Cortex of kidney (tissue), 1 donor: Measurements from ENCODE around the gene MFAP1.
"Not testable (repeated sequence)": the region's sequence is repeated elsewhere in the genome, so short reads cannot be mapped to it uniquely, and the experiment has no call there.

Experiments used
- DNase-seq: peaks from one replicate; lab custom pipeline; 2025; lab: John Stamatoyannopoulos, UW

Gene MFAP1, protein sequence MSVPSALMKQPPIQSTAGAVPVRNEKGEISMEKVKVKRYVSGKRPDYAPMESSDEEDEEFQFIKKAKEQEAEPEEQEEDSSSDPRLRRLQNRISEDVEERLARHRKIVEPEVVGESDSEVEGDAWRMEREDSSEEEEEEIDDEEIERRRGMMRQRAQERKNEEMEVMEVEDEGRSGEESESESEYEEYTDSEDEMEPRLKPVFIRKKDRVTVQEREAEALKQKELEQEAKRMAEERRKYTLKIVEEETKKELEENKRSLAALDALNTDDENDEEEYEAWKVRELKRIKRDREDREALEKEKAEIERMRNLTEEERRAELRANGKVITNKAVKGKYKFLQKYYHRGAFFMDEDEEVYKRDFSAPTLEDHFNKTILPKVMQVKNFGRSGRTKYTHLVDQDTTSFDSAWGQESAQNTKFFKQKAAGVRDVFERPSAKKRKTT

DNA sequence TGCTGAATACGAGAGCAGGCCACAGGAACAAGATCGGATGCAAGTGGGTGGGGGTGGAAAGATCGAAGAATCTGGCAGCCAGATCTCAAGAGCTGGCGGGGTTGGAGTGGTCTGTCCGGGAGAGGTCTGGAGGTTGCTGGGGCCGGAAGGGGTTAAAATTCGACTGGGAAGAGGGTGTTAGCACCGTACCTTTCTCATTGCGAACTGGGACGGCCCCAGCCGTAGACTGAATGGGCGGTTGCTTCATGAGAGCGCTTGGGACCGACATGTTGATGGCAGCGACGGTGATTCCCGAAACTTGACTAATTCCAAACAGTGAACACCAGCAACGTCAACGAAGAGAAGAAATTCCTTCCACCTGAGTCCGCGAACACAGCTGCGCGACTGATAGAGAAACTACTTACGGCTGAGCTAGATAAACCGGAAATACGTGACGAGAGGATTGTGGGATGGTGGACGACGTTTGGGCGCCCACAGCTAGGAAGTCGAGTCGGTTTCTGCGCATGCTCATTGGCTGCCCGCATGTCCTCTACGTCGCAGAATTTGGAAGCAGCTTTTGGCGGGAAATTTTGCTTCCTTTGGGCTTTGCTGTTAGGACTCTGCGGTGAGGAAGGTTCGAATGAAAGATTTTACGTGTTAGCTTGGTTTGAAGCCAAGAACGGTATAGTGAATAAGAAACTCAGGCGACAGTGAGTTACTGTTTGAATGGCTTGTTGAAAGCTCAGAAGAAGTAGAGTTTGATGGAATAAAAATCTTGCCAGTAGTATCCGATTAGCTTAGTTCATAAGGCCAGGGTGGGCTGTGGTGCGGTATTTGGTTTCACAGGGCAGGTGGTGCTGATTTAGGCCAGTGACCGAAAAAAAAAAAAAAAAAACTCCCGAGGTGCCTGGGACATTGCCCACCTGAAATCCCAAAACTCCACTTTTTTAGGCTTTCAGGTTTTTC lies at the start of gene MFAP1:
TSS of gene MFAP1 (minus strand) at position 389 of the 945 bp plus-strand sequence. CDS start at position 268, 121 bp downstream.
- DNase-seq = no peak

DNA sequence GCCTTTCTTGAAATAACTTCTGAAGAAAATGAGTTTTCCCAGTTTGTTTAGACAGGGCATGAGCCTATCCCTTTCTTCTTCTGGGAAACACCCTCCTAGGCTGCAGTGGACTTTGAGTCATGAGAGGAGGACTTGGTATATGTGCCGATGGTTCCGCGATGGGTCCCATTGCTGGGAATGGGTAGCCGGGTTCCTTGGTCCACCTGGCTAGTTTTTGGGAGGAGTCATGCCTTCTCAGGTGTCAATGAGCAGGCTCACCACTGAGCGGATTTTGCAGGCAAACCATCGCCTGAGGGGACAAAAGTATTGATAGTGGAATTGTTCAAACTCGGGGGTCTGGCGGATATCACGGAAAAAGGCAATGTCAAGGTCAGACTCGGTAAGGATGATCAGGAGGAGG lies 49.2 kb upstream of the MFAP1 start:
- DNase-seq = no peak

DNA sequence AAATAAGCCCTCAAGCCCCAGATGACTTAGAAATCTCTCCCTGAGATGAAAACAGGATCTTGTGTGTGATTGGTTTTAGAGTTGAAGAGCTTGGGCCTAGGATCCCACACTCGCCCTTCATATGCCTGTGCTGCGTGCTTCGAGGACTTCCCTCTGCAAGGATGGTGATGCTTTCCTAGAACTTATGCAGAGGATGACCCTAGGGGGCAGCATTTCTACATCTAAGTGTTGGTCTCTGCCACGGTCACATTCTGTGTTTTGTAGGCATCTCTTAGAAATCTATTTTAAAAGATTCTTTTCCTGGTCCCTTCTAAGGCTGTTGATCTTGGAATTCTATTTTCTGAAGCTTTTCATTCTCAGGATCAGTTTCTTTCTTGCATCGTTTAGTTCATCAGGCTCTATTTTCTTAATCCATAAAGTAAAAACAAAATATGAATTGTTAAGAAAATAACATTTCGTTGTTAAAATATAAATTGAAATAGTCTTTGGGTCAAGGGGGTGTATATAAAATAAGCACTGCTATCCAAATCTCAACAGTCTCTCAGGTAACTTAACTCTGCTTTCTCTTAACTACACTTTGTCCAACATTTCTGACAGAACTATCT lies 48.0 kb upstream of the MFAP1 start:
- no peak for DNase-seq

DNA sequence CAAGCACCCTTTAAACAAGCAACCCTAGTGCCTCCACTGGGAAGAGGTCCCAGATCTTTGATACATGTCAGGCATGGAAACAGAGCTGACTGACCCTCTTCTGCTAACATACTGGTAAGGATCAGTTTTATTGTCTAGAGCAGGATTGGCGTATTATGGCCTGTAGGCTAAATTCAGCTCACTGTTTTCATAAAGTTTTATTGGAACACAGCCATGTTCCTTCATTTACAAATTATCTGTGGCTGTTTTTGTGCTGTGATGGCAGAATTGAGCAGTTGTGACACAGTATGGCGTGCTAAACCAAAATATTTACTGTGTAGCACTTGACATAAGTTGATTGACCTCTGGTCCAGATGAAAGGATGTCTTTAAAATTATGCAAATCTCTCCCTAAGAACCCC lies 47.3 kb upstream of the MFAP1 start:
- DNase-seq = no peak

DNA sequence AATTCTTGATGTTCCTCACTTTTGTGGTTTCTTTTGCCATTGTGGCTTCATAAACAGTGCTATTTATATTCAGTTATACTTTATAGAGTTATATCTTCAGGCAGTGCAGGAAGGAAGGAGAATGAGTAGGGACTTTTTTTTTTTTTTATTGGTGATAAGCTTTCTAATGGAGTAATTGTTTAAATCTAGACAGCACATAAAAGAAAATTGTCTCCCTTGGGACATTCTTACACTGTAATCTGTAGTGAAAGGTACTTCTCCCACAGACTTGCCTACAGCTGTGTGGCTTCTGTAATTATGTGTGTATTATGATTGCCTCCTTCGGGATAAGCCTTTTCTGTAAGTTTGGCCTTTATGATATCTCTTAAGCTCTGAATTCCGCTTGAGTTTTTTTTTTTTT lies 43.9 kb upstream of the MFAP1 start:
- DNase-seq = no peak

DNA sequence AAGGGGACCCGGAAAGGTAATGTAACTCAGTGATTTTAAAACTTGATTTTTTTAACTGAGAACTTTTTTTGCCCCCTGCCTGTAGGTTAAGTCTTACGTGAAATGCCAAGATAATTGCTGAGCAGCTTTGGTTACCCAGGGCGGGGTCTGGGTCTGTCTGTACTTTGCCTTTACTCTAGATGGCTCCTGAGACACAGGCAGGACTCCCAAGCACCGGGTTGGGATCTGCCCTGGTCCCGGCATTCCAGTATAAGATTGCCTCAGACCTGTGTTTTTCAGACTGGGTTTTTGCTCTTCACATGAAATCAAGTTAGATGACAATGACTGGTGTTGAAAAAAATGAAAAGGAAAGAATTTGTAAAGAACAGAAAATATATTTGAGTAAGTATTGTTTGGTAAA lies 42.6 kb upstream of the MFAP1 start:
- DNase-seq = no peak

DNA sequence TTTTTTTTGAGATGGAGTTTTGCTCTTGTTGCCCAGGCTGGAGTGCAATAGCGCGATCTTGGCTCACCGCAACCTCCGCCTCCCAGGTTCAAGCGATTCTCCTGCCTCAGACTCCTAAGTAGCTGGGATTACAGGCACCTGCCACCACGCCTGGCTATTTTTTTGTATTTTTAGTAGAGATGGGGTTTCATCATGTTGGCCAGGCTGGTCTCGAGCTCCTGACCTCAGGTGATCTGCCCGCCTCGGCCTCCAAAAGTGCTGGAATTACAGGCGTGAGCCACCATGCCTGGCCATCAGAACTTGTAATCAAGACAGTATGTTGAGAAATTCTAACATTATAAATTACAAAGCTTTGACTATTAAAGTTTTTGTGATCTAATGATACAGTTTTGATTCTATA lies 42.1 kb upstream of the MFAP1 start:
- not testable (repeated sequence) for DNase-seq

DNA sequence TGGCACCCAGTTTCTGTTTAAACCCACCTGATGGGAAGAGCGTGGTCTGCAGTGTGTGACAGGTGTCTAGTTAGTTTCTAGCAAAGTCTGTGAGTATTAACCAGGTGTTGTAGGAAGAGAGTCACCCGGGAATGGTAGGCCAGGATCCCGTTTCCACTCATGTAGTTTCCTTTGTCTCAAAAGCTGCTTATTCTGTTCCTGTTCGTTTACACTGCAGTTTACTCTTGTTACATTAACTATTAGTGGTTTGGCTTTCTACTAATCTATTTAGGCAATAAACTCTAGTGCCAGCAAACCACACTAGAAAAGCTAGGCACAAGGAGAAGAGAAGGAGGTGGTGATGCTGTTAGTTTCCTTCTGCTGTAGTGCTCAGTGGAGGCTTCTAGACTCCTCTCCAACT lies 35.1 kb upstream of the MFAP1 start:
- no peak for DNase-seq

DNA sequence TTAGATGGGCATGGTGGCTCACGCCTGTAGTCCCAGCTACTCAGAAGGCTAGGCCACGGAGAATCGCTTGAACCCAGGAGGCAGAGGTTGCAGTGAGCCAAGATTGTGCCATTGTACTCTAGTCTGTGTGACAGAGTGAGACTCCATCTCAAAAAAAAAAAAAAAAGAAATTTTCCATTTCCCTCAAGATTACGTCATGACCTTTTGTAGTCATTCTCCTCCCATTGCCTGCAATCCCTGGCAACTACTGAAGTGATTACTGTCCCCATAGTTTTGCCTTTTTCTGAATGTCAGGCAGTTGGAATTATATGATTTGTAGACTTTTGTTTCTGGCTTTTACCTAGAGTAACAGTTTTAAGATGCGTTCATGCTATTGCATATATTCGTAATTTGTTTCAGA lies 30.3 kb upstream of the MFAP1 start:
- no peak for DNase-seq

DNA sequence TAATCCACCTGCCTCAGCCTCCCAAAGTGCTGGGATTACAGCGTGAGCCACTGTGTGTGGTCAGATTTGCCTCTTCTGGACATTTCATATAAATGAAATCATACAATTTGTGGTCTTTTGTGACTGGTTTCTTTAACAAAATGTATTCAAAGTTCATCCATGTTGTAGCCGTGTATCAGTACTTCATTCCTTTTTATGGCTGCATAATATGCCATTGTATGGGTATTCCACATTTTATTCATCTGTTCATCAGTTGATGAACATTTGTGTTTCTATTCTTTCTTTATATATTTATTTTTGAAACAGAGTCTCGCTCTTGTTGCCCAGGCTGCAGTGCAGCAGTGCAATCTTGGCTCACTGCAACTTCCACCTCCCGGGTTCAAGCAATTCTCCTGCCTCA lies 28.1 kb upstream of the MFAP1 start:
- no peak for DNase-seq

DNA sequence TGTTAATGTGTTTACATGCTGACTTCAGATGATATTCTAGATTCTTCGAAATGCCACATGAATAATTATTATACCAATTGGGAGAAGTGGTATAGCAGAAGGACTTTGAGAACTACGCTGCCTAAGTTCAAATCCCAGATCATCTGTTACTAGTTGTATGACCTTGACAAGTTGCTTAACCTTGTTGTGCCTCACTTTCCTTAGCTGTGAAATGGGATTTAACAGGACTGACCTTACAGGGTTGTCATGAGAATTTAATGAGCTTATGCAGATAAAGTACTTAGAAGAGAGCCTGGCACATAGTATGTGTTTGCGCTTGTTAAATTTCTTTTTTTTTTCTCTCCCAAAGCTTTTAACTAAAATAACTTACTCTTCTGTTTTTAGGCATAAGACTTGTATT lies 26.8 kb upstream of the MFAP1 start:
- no peak for DNase-seq

DNA sequence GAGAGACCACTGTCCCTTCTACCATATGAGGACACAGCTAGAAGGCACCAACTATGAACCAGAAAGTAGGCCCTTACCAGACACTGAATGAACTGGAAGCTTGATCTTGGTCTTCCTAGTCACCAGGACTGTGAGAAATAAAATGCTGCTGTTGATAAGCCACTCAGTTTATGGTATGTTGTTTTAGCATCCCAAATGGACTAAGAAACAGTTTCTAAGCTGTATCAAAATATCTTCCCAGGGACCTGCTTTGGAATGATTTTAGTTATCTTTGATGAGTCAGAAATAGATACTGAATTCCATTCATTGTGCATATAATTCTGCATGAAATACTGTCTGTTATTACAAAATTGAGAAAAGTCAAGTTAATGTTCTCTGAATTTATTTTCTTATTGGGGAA lies 20.9 kb upstream of the MFAP1 start:
- DNase-seq = no peak

DNA sequence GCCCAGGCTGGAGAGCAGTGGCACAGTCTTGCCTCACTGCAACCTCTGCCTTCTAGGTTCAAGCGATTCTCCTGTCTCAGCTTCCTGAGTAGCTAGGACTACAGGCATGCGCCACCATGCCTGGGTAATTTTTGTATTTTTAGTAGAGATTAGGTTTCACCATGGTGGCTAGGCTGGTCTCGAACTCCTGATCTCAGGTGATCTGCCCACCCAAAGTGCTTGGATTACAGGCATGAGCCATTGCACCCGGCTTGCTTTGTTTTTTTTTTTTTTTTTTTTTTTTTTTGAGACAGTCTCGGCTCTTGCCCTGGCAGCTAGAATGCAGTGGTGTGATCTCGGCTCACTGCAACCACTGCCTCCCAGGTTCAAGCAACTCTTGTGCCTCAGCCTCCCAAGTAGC lies 8.0 kb upstream of the MFAP1 start:
- not testable (repeated sequence) for DNase-seq

DNA sequence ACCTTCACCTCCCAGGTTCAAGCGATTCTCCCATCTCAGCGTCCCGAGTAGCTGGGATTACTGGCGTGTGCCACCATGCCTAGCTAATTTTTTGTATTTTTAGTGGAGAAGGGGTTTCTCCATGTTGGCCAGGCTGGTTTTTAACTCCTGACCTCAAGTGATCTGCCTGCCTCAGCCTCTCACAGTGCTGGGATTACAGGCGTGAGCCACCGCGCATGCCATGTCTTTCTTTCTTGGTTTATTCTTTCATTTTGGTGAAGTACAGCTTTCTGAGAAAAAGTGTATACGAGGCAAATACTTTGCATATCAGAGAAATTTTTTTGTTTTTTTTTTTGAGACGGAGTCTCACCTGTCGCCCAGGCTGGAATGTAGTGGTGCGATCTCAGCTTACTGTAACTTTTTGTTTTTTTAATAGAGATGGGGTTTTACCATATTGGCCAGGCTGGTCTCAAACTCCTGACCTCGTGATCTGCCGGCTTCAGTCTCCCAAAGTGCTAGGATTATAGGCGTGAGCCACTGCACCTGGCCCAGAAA lies 7.1 kb upstream of the MFAP1 start:
- DNase-seq = not testable (repeated sequence)

DNA sequence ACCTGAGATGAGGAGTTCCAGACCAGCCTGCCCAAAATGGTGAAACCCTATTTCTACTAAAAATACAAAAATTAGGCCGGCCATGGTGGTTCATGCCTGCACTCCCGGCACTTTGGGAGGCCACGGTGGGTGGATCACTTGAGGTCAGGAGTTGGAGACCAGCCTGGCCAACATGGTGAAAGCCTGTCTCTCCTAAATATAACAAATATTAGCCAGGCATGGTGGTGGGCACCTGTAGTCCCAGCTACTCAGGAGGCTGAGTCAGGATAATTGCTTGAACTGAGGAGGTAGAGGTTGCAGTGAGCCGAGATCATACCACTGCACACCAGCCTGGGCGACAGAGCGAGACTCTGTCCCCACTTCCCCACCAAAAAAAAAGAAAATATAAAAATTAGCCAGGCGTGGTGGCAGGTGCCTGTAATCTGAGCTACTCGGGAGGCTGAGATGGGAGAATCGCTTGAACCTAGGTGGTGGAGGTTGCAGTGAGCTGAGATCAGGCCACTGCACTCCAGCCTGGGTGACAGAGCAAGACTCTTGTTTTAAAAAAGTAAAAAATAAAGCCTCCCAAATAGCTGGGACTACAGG lies 6.3 kb upstream of the MFAP1 start:
- DNase-seq = not testable (repeated sequence)

DNA sequence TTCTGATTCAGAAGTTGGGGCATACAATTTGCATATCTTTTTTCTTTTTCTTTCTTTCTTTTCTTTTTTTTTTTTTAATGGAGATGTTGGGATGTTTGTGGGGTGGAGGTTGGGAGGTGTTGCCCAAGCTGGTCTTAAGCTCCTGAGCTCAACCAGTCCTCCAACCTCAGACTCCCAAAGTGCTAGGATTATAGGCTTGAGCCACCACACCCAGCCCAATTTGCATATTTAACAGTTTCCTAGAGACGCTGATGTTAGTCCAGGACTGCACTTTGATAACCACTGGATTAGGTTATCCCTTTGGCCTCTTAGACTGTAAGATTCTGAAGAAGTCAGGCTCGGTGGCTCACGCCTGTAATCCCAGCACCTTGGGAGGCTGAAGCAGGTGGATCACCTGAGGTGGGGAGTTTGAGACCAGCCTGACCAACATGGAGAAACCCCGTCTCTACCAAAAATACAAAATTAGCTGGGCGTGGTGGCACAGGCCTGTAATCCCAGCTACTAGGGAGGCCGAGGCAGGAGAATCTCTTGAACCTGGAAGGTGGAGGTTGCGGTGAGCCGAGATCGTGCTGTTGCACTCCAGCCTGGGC lies 5.6 kb upstream of the MFAP1 start:
- not testable (repeated sequence) for DNase-seq

DNA sequence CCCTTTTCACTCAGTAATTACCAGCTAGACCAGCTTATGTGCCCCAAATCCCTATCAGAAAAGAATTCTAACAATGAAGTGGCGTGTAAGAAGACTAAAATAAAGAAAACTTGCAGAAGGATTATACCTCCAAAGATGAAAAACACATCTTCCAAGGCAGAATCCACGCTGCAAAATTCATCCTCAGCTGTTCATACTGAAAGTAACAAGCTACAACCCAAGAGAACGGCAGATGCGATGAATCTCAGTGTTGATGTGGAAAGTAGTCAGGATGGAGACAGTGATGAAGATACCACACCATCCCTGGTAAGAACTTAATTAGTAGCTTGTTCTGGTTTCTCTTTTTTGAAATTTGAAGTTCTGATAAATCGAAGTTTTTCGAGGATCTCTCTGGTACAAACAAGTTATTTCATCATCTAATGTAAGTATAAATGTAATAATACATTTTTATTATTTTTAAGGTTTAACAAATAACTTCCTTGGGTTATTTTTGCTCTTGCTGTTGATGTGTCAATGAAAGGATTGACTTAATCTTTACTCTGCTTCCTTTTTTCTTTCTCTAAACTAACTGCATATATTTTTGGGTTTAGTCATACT lies 3.7 kb upstream of the MFAP1 start:
- DNase-seq = no peak

DNA sequence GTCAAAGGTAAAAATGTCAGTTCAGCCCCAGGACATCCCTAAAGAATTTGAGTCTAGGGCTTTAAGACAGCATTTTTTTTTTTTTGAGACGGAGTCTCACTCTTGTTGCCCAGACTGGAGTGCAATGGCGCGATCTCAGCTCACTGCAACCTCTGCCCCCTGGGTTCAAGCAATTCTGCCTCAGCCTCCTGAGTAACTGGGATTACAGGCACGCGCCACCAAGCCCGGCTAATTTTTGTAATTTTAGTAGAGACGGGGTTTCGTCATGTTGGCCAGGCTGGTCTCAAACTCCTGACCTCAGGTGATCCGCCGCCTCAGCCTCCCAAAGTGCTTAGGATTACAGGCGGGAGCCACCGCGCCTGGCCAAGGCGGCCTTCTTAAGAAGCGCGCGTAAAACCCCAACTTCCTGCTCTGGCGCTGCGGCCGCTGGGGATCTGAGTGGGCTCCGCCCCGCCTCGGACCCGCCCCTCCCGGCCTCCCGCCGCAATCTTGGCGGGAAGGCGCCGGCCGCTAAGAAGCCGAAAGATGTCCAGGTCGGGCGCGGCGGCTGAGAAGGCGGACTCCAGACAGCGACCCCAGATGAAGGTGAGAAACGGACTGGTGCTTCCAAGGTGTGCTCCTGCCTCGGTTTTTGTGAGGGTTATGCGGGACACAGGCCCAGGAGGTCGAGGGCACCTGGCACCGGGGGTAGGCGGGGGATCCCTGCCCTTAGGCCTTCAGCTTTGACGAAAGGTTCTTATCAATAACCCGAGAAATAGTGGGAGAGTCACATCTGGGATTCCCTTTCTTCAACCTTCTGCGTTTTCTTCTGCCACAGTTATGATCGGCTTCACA lies 2.2 kb upstream of the MFAP1 start, which contains the start of gene WDR76:
TSS of gene WDR76 (plus strand) at position 495 of the 834 bp plus-strand sequence. CDS start at position 526, 31 bp downstream.
- DNase-seq = no peak

DNA sequence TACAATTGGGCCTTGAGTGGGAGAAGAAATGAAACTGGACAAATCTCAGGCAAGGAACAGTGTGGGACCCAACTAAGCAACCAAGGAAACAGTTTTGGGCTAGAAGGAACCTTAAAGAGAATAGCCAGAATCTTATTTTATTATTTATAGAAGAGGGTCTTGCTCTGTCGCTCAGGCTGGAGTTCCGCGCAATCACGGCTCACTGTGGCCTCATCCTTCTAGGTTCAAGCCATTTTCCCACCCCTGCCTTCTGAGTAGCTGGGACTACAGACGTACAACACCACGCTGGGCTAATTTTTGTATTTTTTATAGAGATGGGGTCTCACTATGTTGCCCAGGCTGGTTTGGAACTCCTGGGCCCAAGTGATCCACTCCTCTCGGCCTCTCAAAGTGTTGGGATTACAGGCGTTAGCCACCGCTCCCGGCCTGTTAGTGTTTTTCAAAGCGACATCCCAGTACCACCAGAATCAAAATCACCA lies 1.6 kb upstream of the MFAP1 start:
- no peak for DNase-seq

DNA sequence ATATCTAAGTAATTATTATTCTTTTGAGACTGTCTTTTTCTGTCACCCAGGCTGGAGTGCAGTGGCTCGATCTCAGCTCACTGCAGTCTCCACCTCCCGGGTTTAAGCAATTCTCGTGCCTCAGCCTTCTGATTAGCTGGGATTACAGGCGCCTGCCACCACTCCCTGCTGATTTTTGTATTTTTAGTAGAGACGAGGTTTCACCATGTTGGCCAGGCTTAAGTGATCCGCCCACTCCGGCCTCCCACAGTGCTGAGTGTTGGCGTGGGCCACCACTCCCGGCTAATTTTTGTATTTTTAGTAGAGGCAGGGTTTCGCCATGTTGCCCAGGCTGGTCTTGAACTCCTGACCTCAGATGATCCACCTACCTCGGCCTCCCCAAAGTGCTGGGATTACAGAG lies 815 bp upstream of the MFAP1 start:
- not testable (repeated sequence) for DNase-seq
